HG03575 (cell line): ENCODE results near the gene CBS.

Experiments
- ATAC-seq: cut with Tn5 transposase; IDR thresholded peaks from one replicate; pipeline ENCODE4 v1.9.1; 2021; ENCODE audit not compliant: unreplicated experiment, insufficient number of reproducible peaks, low FRiP score; ENCODE audit errors: extremely low read depth

Gene CBS

DNA sequence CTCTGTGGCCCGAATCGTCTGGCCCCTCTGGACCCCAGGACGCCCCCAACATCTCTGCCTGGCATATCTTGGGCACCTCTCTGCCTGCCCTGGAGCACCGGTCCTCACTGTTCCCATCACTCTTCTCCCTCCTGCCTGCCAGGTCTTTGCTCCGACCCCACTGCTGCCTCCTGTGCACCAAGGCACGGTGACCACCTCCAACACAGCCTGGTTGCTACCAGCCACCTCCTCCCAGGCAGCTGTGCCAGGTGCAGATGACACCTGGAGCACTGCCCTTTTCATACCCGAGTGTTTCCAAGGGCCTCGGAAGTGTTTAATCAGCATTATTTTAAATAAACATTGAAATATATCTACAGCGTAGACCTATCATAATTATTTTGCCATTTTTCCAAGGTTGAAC, 70.0 kb downstream of the CBS start:
- no peak for ATAC-seq

DNA sequence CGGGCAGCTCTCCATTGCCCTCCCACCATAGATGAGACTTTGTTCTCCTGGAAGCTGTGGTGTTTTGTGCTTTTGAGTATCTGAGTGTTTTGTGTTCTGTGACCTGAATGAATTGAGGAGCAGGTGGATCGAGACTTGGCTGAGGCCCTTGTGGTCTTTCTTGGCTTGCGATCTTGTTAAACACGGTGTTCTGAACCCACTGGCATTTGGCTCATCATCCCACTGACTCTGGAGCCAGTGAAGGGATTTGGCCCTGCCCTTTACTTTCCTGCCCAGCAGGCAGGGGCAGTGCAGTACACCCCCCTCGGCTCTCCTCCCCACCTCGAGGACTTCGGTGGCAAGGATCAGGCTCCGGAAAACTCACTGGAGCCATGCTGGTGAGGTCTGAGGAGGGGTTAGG, 70.7 kb downstream of the CBS start:
- ATAC-seq: no peak
